Kidney (tissue), 14 donors: ENCODE measurements around the gene IGSF23. TPM values are rescaled to one million over a fixed set of nuclear protein-coding genes. Genes with fewer than 3 reads are reported as not detected.

Experiments
- DNase-seq, 5 donors: peaks; one replicate each; pipeline ENCODE4 v3.0.0-alpha.2; 2013 to 2020
- FAIRE-seq: peaks from 2 replicates; lab custom pipeline; 2012; peaks lifted over from hg19 to GRCh38; lab: Jason Lieb, UNC
- H3K27ac ChIP-seq, 2 donors: one replicate each; pipeline ENCODE4 v1.7.0; 2013; ENCODE audit warnings: low read depth in 2 of 2, low read length in 2 of 2, inconsistent platforms in 1 of 2
- H3K27me3 ChIP-seq: one replicate; pipeline ENCODE4 v1.7.1; 2013; ENCODE audit warnings: low read length, inconsistent platforms; ENCODE audit not compliant: control insufficient read depth, insufficient read depth
- H3K36me3 ChIP-seq, 3 donors: one replicate each; pipeline versions ENCODE4 v1.7.0 to v1.7.1; 2013; ENCODE audit warnings: low read length in 3 of 3, control low read depth in 1 of 3, inconsistent platforms in 1 of 3; ENCODE audit not compliant: insufficient read depth in 3 of 3, control insufficient read depth in 2 of 3
- H3K4me1 ChIP-seq, 3 donors: one replicate each; pipeline versions ENCODE4 v1.7.0 to v1.7.1; 2013; ENCODE audit warnings: low read length in 3 of 3, inconsistent platforms in 1 of 3, low read depth in 1 of 3; ENCODE audit not compliant: control insufficient read depth in 2 of 3, insufficient read depth in 2 of 3
- H3K4me3 ChIP-seq, 3 donors: one replicate each; pipeline versions ENCODE4 v1.7.0 to v1.8.1; 2013; ENCODE audit warnings: low read length in 3 of 3, control low read depth in 1 of 3, inconsistent platforms in 1 of 3
- H3K9ac ChIP-seq, 3 donors: one replicate each; pipeline versions ENCODE4 v1.7.0 to v1.7.1; 2013; ENCODE audit warnings: low read length in 3 of 3, control low read depth in 1 of 3, inconsistent platforms in 1 of 3
- H3K9me3 ChIP-seq, 3 donors: one replicate each; pipeline versions ENCODE4 v1.7.0 to v1.7.1; 2013; ENCODE audit warnings: low read length in 3 of 3, control low read depth in 1 of 3, inconsistent platforms in 1 of 3; ENCODE audit not compliant: control insufficient read depth in 2 of 3, insufficient read depth in 1 of 3
- intact Hi-C: fragments of 100-400 bp; cut with DNase I; formaldehyde crosslinking; loops from one replicate; pipeline ENCODE4 v1.11.1; 2022
- polyA plus RNA-seq: library from polyadenylated mRNA; stranded (reverse); fragments of 350-450 nt; fragmentation: Illumina TruSeq; extraction: RNeasy Lipid Tissue Mini Kit (QIAGEN cat#74804); gene quantifications from one replicate; pipeline ENCODE4 v1.2.3, GENCODE V29; 2014; ENCODE audit warnings: low read depth, low replicate concordance; ENCODE audit not compliant: insufficient read depth
- total RNA-seq: library from RNA; stranded (reverse); fragmentation: NEBNext Ultra II Directional; extraction: Animal tissue kit (Norgen Biotek cat#: 25700); gene quantifications from one replicate; pipeline ENCODE4 v1.2.1, GENCODE V29; 2021
- TF ChIP-seq, protein P1 (sequence below): IDR thresholded peaks from 3 replicates; pipeline ENCODE4 v1.5.1; 2012; ENCODE audit warnings: mild to moderate bottlenecking, moderate library complexity, borderline replicate concordance; ENCODE audit not compliant: insufficient read depth; ENCODE audit errors: extremely low read depth
- donor health status: control.
- donor health status: control.
- donor health status: control.
- donor health status: control.
- donor health status: control.
- donor health status: DM: yes; HTN: yes; CAD: no.
- donor health status: Normal renal cell carcinoma (clear cell type).

The IGSF23 gene
- total and polyA plus RNA-seq, 2 donors from 2014 or later = not detected

DNA sequence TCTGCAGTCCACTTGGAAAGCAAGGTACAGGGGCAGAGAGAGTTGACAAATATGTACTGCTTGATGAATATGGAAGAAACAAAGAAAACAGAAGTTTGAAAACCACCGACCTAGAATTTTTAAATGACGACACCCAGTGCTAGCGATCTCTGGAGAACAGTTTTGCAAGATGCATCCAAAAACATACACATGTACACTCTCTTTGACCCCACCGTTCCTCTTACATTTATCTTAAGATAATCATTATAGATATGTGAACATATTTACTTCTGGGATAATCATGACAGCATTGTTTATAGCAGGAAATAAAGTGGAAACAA lies 40.8 kb upstream of the IGSF23 start:
- Histone ChIP-seq H3K27me3 (no peaks in the 10 kb centered on the region), H3K9me3 (no peaks in the 10 kb centered on the region), H3K4me1 (peaks cover 5 to 6% (median 6%) of the 10 kb centered on the region in 3 donors), H3K4me3 (no peak overlapping the region), H3K36me3 (no peaks in the 10 kb centered on the region), H3K9ac (no peak overlapping the region), H3K27ac (no peak overlapping the region)
- TF ChIP-seq, protein P1, sequence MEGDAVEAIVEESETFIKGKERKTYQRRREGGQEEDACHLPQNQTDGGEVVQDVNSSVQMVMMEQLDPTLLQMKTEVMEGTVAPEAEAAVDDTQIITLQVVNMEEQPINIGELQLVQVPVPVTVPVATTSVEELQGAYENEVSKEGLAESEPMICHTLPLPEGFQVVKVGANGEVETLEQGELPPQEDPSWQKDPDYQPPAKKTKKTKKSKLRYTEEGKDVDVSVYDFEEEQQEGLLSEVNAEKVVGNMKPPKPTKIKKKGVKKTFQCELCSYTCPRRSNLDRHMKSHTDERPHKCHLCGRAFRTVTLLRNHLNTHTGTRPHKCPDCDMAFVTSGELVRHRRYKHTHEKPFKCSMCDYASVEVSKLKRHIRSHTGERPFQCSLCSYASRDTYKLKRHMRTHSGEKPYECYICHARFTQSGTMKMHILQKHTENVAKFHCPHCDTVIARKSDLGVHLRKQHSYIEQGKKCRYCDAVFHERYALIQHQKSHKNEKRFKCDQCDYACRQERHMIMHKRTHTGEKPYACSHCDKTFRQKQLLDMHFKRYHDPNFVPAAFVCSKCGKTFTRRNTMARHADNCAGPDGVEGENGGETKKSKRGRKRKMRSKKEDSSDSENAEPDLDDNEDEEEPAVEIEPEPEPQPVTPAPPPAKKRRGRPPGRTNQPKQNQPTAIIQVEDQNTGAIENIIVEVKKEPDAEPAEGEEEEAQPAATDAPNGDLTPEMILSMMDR = no peak
- no peak for FAIRE-seq
- no peak for DNase-seq
- intact Hi-C loops = loop anchor here (5.0 kb wide), 1 partner anchor 85 kb away; no protein-coding TSS in a partner anchor

DNA sequence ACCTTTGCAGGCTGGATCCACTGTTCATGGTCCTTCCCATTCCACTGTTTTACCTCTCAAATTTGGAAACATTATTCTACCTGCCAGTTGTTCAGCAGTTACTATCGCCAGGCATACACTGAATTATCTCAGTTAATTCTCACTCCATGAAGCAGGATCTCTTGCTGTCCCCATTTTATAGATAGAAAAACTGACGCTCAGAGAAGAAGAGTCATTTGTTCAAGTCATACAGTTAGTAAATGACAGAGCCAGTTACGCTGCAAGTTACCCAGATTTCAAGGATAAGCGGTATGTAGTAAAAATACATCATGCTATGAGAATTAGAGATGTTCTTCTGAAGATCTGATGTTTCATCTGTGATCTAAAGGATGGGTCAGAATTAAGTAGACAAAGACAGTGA lies 40.2 kb upstream of the IGSF23 start:
- intact Hi-C loops = loop anchor here (5.0 kb wide), 1 partner anchor 84 kb away; no protein-coding TSS in a partner anchor
- TF ChIP-seq, protein P1 = no peak
- H3K4me3 ChIP-seq = no peak overlapping the region
- peak overlapping the region in 1 of 2 donors; percentile 1 for H3K27ac ChIP-seq
- H3K36me3 ChIP-seq = no peaks in the 10 kb centered on the region
- H3K27me3 ChIP-seq = no peaks in the 10 kb centered on the region
- no peak overlapping the region for H3K9ac ChIP-seq
- no peak for FAIRE-seq
- H3K4me1 ChIP-seq = peaks cover 5 to 6% (median 6%) of the 10 kb centered on the region in 3 donors
- no peaks in the 10 kb centered on the region for H3K9me3 ChIP-seq
- no peak for DNase-seq

DNA sequence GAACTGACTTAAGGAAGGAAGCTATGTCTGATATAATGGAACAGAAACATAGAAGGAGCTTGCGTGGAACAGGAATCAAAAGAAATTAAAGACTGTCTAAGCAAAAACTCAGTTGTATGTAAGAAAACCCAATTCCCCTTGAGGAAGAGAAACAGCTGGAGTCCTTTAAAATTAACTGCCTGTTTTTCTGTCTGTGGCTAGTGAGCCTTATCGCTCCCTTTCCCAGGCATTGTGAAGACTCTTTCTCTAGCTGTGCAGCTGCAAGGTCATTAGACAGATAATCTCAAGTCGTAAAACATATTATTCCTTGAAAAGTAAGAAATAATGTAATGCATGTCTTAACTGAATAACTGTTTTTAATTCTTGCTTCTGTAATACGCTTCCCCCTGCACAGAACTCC lies 39.7 kb upstream of the IGSF23 start:
- intact Hi-C loops = loop anchor here (5.0 kb wide), 1 partner anchor 84 kb away; no protein-coding TSS in a partner anchor
- Histone ChIP-seq H3K4me3 (no peak overlapping the region), H3K27ac (peak overlapping the region in 1 of 2 donors; percentile 1), H3K4me1 (peaks cover 5 to 6% (median 6%) of the 10 kb centered on the region in 3 donors), H3K9me3 (no peaks in the 10 kb centered on the region), H3K27me3 (no peaks in the 10 kb centered on the region), H3K36me3 (no peaks in the 10 kb centered on the region), H3K9ac (no peak overlapping the region)
- TF ChIP-seq, protein P1 = no peak
- FAIRE-seq = peak; percentile 32
- DNase-seq = peak in 3 of 5 donors; percentile 50 to 89 (median 87)
